ENCODE measurements around the gene SLC4A7.

DNA sequence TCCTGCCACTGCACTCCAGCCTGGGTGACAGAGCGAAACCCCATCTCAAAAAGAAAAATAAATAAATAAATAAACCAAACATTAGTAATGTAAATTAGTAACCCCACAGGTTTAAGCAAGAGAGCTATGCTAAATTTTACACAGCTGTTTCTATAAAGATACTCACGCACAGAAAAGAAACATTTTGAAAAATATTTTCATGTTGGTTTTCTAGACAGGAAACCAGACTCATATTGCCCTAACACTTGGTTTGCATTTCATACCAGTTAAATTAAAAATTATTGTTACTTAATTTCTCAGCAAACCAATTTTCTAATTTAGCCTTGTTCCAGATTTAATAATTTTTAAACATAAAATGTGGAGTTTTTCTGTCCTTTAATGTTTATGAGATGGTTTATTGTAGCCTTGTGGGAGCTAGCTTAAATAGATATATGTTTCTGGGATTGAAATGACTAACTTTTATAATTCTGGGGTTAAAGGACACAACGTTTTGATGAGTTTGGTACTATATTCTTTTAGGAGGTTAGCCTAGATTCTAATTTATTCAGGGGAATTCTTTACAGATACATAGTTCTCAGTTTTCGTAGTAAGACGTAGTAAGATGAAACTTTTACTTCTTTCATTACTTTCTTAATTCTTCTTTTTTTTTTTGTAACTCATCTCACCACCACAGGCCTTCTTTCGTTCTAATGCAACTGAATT, 42.6 kb upstream of the SLC4A7 start:
- TF ChIP-seq CTCF (IDR thresholded peaks at IDR 0.05; ENCODE audit: low read depth, low read length, poor library complexity, severe bottlenecking) (no peak), EZH2phosphoT487 (IDR thresholded peaks at IDR 0.05; ENCODE audit: borderline replicate concordance, low read length) (no peak)

Measured in DOHH2 (cell line).